ENCODE data around the gene SERPINB11. TPM values are rescaled to one million over a fixed set of nuclear protein-coding genes. Genes with fewer than 3 reads are reported as not detected.

The SERPINB11 gene
- total and polyA plus RNA-seq, 12 donors, result 0.07 TPM; not detected in 11

DNA sequence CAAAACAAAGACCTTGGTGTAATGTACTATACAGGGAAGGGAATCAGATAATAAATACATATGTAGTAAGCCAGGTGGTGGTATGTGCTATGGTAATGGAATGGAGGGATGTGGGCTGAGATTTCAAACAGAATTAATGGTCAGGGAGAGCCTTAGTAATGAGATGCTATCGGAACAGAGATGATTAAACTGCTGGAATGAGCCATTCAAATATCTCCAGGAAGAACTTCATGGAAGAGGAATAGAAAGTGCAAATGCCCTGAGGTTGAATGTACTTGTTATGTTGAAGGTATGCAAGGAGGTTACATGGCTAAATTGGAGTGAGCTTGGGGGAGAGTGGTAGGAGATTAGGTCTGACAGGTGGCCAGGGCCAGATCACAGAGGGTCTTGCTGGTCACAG is 5.1 kb downstream of the SERPINB11 start:
- H3K9me3 ChIP-seq (replicated peaks in 1 of 3), result no peaks in the 10 kb centered on the region
- H3K36me3 ChIP-seq (replicated peaks in 1 of 2), result no peaks in the 10 kb centered on the region
- H3K4me3 ChIP-seq, result no peak overlapping the region
- no peak for TF ChIP-seq POLR2A (IDR thresholded peaks at IDR 0.05)
- TF ChIP-seq, protein P1, sequence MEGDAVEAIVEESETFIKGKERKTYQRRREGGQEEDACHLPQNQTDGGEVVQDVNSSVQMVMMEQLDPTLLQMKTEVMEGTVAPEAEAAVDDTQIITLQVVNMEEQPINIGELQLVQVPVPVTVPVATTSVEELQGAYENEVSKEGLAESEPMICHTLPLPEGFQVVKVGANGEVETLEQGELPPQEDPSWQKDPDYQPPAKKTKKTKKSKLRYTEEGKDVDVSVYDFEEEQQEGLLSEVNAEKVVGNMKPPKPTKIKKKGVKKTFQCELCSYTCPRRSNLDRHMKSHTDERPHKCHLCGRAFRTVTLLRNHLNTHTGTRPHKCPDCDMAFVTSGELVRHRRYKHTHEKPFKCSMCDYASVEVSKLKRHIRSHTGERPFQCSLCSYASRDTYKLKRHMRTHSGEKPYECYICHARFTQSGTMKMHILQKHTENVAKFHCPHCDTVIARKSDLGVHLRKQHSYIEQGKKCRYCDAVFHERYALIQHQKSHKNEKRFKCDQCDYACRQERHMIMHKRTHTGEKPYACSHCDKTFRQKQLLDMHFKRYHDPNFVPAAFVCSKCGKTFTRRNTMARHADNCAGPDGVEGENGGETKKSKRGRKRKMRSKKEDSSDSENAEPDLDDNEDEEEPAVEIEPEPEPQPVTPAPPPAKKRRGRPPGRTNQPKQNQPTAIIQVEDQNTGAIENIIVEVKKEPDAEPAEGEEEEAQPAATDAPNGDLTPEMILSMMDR (IDR thresholded peaks at IDR 0.05), result no peak
- no peaks in the 10 kb centered on the region for H3K27me3 ChIP-seq
- no peak overlapping the region for H3K27ac ChIP-seq
- no peaks in the 10 kb centered on the region for H3K4me1 ChIP-seq (replicated peaks in 1 of 2)
- 60 to 69% (median 64%) methylated on average over 1 of the region's 1 CpG for WGBS, 4 donors
- no peak for DNase-seq
- intact Hi-C loops (cut with DNase I), result no loop called here

DNA sequence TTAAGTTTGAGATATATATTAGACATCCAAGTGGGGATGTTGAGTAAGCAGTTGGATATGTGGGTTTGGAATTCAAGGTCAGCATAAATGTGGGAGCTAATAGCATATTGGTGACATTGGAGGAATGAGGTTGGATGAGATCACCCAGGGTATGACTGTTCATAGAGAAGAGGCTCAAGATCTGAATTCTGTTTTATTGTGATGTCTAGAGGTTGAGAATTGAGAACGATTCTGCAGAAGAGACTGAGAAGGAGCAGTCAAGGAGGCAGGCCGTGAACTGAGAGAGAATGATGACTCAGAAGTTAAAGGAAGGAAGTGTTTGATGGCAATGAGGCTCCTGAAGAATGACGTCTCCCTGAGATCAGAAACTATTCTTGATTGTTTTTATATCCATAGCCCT is 5.9 kb downstream of the SERPINB11 start:
- no peaks in the 10 kb centered on the region for H3K27me3 ChIP-seq
- H3K9me3 ChIP-seq (replicated peaks in 1 of 3), result no peaks in the 10 kb centered on the region
- TF ChIP-seq, protein P1 (IDR thresholded peaks at IDR 0.05), result no peak
- no peak for TF ChIP-seq POLR2A (IDR thresholded peaks at IDR 0.05)
- intact Hi-C loops (cut with DNase I), result no loop called here
- no peaks in the 10 kb centered on the region for H3K36me3 ChIP-seq (replicated peaks in 1 of 2)
- no peak overlapping the region for H3K27ac ChIP-seq
- WGBS, 4 donors, result 55 to 62% (median 57%) methylated on average over 3 of the region's 3 CpGs
- no peak overlapping the region for H3K4me3 ChIP-seq
- H3K4me1 ChIP-seq (replicated peaks in 1 of 2), result no peaks in the 10 kb centered on the region
- no peak for DNase-seq

DNA sequence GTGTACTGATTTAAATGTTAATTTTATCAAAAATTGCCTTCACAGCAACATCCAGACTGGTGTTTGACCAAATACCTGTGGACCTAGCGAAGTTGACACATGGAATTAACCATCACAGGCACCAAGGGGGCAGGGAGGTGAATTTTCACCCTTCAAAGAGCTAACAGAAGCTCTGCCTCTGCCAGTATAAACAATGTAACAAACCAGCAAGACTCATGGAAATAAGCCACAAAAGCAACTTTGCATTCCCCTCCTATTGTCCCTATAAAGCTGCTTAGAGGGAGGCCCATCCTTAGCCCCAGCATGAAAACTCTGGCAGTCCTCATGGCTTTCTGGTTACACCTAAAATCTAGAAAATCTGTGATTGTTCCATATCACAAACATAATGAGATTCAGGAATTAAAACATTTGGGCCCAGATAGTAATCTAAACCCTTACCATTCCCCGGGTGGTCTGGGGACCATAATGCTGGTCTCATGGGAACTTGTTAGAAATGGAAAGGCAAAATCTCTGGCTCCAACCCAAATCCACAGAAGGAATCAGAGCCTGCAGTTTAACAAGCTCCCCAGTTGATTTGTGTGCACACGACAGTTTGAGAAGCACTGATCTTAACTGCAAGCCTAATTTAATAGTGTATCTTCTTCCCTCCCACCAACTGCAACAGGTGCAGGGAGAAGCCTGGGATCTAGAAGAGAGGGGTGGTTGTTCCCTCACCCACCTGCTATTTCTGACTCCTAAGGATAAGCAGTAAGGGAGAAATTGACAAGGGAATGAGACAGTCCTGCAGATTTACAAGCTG is 23.1 kb downstream of the SERPINB11 start:
- Histone ChIP-seq H3K9me3 (replicated peaks in 1 of 3) (no peaks in the 10 kb centered on the region), H3K4me1 (replicated peaks in 1 of 2) (no peaks in the 10 kb centered on the region), H3K27me3 (no peaks in the 10 kb centered on the region), H3K36me3 (replicated peaks in 1 of 2) (no peaks in the 10 kb centered on the region), H3K27ac (no peak overlapping the region), H3K4me3 (no peak overlapping the region)
- WGBS, 4 donors, result 15 to 45% (median 17%) methylated on average over 3 of the region's 3 CpGs
- no peak for DNase-seq
- intact Hi-C loops (cut with DNase I), result no loop called here
- no peak for TF ChIP-seq POLR2A (IDR thresholded peaks at IDR 0.05)
- TF ChIP-seq, protein P1 (IDR thresholded peaks at IDR 0.05), result no peak

- TF ChIP-seq, protein P1 (IDR thresholded peaks at IDR 0.05), result no peak
- no peak for TF ChIP-seq POLR2A (IDR thresholded peaks at IDR 0.05)
- H3K27ac ChIP-seq, result no peak overlapping the region
- no peak overlapping the region for H3K4me3 ChIP-seq
- intact Hi-C loops (cut with DNase I), result no loop called here
- H3K36me3 ChIP-seq (replicated peaks in 1 of 2), result no peaks in the 10 kb centered on the region
- no peaks in the 10 kb centered on the region for H3K27me3 ChIP-seq
- H3K9me3 ChIP-seq (replicated peaks in 1 of 3), result no peaks in the 10 kb centered on the region
- WGBS, 4 donors, result 60 to 88% (median 70%) methylated on average over 3 to 5 of the region's 5 CpGs
- no peak for DNase-seq
- H3K4me1 ChIP-seq (replicated peaks in 1 of 2), result no peaks in the 10 kb centered on the region
Measured at GRCh38 chr18:63730773-63731172, 28.0 kb downstream of the SERPINB11 start.

Measured in adrenal gland (tissue), 12 donors.